ENCODE data around the gene HOXD4.

Gene HOXD4

GRCh38 chr2:176151442-176152287 lies at the start of gene HOXD4:
TSS of gene HOXD4 (plus strand) at chr2:176151550. CDS start at chr2:176151634, 84 bp downstream.
- intact Hi-C loops (cut with DNase I) = no loop called here
- DNase-seq = no peak

DNA sequence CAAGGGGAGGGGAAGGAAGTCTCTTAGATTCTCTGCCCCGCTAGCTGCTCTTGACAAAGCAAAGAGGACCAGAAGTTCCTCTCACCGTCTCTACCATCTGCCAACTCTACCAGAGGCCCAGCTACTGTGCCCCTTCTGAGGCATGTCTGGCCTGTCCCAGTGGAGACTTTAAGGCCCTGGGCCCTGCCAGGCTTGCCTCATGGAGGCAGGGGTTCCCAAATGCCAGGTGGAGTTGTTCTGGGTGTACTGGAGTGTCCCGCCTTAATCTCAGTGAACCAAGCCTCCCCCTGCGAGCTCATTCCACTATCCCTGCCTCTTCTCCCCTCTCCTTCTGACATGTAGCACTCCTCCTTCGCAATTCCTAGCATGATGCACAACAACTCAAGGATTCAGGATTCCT lies 49.5 kb upstream of the HOXD4 start:
- intact Hi-C loops (cut with DNase I) = no loop called here
- DNase-seq = no peak

- DNase-seq = no peak
- intact Hi-C loops (cut with DNase I) = no loop called here
Measured at GRCh38 chr2:176102309-176102866, 49.0 kb upstream of the HOXD4 start.

DNA sequence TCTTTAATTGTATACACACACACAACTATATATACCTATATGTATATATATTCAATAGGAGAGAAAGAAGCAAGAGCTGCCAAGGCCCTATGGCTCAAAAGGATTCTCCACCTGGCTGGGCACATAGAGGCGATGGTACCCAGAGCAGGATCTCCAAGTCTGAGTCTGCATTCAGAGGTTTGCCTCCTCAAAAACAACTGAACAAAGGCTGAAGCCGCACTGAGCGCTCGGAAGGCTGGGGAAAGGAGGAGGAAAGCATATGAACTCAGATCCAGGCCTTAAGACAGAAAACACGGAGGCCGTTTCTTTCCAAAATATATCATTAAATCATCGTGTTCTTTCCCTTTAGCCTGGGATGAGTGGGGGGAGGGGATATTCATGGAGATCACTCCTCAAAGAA lies 48.2 kb upstream of the HOXD4 start:
- intact Hi-C loops (cut with DNase I) = no loop called here
- no peak for DNase-seq

DNA sequence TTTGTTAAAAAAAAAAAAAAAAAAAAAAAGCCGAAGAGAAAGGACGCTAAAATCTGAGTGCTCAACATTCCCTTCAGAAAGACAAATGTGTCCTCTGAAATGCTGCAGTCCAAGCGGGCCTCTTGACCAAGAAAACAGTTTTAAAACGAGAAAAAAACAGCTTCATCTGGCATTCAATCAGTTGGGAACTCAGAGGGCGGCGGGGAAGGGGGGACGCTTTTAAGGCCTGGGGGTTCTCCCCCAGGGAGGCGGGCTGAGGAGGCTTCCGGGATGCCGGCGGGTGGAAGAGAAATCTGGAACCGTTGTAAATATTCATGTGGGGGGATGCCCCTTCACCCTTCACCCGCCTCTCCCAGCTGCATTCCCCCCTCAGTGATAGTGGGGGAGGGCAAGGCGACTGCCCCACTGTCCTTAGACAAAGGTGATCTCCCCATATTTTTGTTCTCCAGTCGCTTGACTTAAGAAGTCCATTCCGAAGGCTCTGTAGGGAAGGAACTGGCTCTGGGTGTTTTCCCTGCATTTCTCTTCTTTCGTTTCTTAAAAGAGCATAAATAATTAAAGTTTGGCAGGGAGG lies 47.5 kb upstream of the HOXD4 start:
- intact Hi-C loops (cut with DNase I) = no loop called here

GRCh38 chr2:176104316-176105077 lies 46.9 kb upstream of the HOXD4 start:
- intact Hi-C loops (cut with DNase I) = no loop called here

More for the DNA sequence above, 47.5 kb upstream of the HOXD4 start:
- DNase-seq = no peak

DNA sequence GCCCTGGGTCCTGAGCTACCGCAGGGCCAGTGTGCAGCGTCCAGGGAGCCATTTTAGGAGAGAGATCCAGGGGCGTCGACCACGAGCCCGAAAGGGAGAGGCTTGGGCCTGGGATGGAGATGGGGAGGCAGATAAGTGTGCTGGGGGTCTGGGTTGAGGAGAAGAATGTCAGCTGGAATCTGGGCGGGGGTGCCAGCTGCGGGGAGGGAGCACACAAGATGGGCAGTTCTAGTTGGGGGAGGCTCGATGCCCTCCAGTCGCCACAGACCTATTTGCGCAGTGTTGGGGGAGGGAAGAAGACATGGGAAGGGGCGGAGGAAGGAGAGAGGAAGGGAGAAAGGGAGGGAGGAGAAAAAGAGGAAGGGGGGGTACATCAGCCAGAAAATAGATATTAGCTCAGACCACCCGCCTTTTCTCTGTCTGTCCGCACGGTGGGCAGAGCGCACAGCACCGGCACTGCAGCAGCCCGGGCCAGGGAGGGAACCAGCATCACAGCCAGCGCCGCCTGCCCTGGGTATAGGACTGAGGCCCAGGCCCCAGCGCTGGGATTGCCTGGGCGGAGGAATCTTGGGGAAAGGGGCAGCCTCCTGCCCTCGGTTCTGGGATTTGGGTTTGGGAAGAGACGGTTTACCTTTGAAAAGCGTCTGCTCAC lies 46.1 kb upstream of the HOXD4 start:
- intact Hi-C loops (cut with DNase I) = no loop called here
- no peak for DNase-seq

More at GRCh38 chr2:176104316-176105077, 46.9 kb upstream of the HOXD4 start:
- no peak for DNase-seq

DNA sequence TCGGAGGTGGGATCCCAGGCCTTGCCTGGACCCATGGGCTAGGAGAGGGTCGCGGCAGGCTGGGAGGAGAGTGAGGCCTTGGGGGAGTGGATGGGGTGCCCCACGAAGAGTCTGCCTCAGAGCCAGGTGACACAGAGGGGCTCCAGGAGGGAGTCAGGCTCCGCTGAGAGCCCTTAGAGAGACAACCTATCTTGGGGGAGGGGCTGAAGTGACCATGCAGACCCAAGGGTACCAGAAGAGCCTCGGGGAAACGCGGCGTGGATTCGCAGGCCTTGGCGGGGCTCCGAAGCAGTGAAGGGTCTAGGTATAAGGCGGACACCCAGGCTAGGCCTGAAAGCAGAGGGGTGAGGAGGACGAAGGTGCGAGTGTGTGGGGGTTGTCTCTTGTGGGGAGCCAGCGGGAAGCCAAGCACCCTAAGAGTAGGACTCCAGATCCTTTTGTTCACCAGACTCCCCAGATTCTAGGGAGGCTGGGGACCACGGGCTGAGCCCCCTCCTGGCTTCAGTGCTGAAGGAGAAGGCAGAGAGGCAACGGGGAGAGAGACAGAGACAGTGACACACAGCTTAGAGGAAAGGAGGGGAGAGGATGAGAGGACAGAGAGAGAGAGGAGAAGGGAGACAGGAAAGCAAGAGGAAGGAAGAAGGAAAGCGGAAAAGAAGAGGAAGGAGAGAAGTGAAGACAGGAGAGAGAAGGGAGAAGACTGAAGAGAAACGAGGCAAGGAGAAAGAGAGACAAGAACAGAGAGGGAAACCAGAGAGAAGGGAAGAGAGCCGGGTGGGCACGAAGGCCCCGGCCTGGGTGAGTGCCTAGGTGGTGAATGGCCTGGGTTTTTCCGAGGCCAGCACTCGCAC lies 45.4 kb upstream of the HOXD4 start:
- intact Hi-C loops (cut with DNase I) = no loop called here
- DNase-seq = no peak

- DNase-seq = peak in 1 of 42 donors; percentile 32
Measured at GRCh38 chr2:176106581-176107539, 44.5 kb upstream of the HOXD4 start, which contains the start of gene HOXD11. TSS of gene HOXD11 (plus strand) at chr2:176107280. CDS start at chr2:176107356, 76 bp downstream.

GRCh38 chr2:176107731-176108181 lies 43.6 kb upstream of the HOXD4 start:
- DNase-seq = no peak
- intact Hi-C loops (cut with DNase I) = no loop called here

More at GRCh38 chr2:176106581-176107539, 44.5 kb upstream of the HOXD4 start, which contains the start of gene HOXD11:
- intact Hi-C loops (cut with DNase I) = no loop called here

DNA sequence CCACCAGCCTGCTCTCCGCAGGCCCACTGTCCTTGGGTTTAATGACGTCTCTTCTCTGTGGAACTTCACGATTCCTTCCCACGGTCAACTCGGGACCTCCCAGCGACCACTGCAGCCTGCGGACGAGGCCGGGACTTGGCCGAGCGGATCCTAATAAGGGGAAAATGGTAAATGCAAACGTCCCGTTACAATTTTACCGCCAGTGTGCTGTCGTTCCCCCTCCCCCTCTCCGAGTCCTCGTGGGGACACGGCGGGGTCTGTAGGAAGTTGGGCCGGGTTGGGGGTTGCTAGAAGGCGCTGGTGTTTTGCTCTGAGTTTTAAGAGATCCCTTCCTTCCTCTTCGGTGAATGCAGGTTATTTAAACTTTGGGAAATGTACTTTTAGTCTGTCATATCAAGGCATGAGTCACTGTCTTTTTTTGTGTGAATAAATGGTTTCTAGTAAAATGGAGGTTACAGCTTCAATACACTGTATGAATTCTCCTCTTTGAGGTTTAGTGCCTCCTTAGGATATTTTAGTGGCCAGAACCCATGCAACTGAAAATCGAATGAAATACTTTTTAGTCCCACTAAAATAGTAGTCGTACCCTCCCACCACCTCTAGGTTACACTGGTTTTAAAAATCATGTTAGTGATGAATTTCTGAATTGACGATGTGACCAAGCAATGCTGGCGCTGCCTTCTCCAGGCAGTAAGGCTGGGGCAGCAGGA lies 42.0 kb upstream of the HOXD4 start:
- intact Hi-C loops (cut with DNase I) = no loop called here

DNA sequence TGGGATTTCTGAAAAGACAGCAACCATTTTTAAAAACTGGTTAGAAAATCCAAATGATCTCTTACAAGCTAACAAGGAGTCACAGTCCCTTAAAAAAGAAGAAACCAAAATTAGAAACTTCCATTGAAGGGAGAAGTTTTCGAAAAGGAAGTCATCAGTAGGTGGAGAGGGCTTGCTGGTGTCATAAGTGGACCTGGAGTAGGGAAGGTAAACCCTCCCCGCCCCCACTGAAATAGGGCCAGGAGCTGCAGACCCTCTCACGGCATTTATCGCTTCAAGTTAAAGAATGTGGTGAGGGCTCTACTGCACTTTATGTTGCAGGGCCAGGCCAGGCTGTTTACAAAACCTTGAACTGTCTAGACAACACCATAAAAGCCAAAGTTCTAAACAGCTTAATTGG lies 41.4 kb upstream of the HOXD4 start:
- intact Hi-C loops (cut with DNase I) = no loop called here

More for the DNA sequence above, 42.0 kb upstream of the HOXD4 start:
- DNase-seq = no peak

DNA sequence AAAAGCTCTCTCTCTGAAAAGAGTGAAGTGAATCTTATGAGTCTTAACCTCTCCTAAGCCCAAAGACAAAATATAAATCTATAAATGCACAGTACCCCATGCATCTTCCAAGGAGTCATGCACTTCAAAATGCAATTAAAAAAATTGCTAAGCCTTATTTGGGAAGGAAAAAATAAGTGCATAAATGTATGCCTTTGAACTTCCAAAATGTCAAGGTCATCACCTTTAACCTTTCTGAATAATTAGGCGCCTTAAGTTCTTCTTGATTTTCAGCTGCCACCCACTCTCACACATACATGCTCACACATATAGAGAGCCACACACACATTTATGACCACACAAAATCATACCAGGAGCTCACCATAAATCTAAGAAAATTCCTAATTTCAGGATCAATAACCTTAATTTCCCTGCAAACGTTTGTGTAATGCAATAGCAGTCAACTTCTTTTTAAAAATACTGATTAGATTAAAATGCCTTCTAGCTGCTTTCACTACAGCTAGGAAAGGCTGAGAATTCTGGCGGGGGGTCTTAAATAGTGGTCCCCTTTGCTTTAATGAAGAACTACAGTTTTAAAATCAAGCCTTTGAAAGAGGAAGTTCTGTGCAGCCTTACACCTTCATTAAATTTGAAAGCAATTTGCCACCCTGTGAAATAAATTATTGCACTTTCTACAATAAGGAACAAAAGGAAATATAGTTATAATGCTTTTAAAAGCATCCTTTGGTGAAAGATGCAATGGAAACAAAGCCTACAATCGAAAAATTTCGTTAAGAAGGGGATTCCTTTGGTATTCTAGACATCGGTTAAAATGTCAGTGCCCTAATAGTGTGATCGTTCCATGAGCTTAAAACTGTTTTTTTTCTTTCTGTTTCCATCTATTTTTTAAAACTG lies 40.7 kb upstream of the HOXD4 start:
- intact Hi-C loops (cut with DNase I) = no loop called here
- no peak for DNase-seq

More for the DNA sequence above, 41.4 kb upstream of the HOXD4 start:
- no peak for DNase-seq

DNA sequence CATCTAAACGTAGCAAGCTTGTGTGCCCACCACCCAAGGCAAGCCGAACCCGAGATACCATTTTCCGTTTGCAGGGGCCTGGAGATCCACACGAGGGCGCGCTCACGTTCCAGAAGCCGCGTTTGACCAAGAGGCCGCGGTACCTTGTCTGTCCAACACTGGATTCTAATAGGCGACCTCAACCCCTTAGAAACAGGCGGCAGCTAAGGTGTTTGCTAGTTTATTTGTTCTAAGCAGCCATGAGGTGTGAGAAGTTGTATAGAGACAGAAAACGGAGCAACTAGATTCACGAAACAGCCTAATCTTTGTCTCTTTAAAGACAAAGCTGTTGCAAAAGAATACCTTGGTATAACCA lies 40.1 kb upstream of the HOXD4 start:
- intact Hi-C loops (cut with DNase I) = no loop called here

DNA sequence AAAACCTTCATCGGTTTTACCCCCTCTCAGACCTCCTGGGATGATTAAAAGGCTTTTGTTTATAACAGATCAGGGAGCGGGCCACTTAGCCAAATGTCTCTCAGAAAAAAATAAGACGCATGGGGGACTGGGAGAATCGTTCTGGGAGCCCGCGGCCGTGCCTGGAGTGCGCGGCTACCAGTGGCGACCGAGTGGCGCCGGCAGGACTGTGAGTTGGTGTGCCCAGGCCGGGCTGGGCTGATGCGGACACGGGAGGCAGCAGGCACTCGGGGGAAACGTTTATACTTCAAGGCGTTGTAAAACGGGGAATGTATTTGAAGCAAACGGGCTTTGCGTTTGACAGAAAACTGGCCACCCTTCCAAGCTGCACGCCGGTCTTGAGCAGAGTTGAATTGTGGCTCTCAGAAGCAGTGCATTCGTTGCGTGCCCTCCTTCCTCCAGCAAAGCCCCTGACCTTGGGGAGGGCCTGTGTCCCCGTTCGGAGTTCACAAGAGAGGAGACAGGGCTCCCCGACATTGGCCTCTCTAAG lies 39.4 kb upstream of the HOXD4 start:
- no peak for DNase-seq
- intact Hi-C loops (cut with DNase I) = no loop called here

More for the DNA sequence above, 40.1 kb upstream of the HOXD4 start:
- DNase-seq = peak in 5 of 42 donors; percentile 14 to 50 (median 19)

Measured in head of caudate nucleus (tissue), 42 donors.